Neutrophil (primary cell): ENCODE measurements around the gene MOB3A.

ENCODE experiments used
- H3K27ac ChIP-seq: fragments of 200-600 bp; sonication (generic); 2 replicates; pipeline ENCODE4 v1.5.1; 2016; ENCODE audit warnings: mild to moderate bottlenecking, moderate library complexity
- H3K27me3 ChIP-seq: fragments of 200-600 bp; sonication (generic); 2 replicates; pipeline ENCODE4 v1.6.0; 2016; ENCODE audit warnings: mild to moderate bottlenecking
- H3K36me3 ChIP-seq: fragments of 200-600 bp; sonication (generic); 2 replicates; pipeline ENCODE4 v1.5.1; 2017
- H3K4me1 ChIP-seq, 2 experiments: fragments of 200-600 bp in 1 of 2; sonication (generic) in 1 of 2; 1 replicate in 1 of 2; 2 replicates in 1 of 2; pipeline versions ENCODE4 v1.5.1 to v1.6.1; 2013 to 2016; ENCODE audit warnings: low read depth in 1 of 2, low read length in 1 of 2, mild to moderate bottlenecking in 1 of 2, moderate library complexity in 1 of 2; ENCODE audit not compliant: control insufficient read depth in 1 of 2, insufficient read depth in 1 of 2
- H3K4me3 ChIP-seq, 2 experiments: fragments of 200-600 bp in 1 of 2; sonication (generic) in 1 of 2; 1 replicate in 1 of 2; 2 replicates in 1 of 2; pipeline ENCODE4 v1.5.1; 2013 to 2016; ENCODE audit warnings: low read depth in 1 of 2, low read length in 1 of 2, mild to moderate bottlenecking in 1 of 2, moderate library complexity in 1 of 2
- H3K9me3 ChIP-seq: fragments of 200-600 bp; sonication (generic); 2 replicates; pipeline ENCODE4 v1.5.1; 2016
- TF ChIP-seq, protein P1 (sequence below): fragments of 200-600 bp; sonication (generic); IDR thresholded peaks from 2 replicates; pipeline ENCODE4 v1.5.1; 2016; ENCODE audit warnings: antibody characterized with exemption

The MOB3A gene

DNA sequence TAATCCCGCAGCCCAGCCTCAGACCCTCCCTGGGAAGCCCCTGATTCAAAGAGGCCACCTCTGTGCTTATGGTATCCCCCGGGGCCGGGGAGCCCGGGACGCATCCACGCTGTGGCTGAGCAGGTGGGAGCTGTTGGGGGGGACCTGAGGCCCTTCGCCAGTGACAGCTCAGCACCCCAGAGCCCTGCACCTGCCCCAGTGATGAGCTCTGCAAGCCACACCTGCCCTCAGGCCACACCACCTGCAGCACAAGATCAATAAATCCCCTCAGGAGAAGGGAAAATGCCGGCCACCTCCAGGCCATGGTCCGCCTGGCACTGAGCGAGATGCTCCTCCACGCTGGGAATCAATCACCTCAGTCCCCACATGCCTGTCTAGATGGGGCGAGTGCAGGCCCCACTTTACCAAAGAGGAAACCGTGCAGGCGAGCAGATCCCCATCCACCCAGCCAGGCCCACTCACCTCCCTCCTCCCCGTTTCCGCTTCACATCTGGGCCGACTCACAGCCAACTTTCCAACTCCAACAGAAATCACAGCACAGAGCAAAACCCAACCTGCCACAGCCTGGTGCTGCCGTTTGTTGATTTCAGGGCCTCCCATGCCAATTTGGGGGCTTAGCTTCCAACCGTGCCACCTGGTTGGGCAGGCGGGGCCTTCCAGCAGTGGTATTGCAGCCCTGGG lies 12.8 kb downstream of the MOB3A start:
- Histone ChIP-seq H3K4me1 (peaks cover 78 to 82% of the 10 kb centered on the region in 2 experiments), H3K27ac (peak overlapping the region; percentile 100), H3K27me3 (no peaks in the 10 kb centered on the region), H3K9me3 (no peaks in the 10 kb centered on the region), H3K4me3 (peak overlapping the region; percentile 98 to 100), H3K36me3 (peaks cover 60% of the 10 kb centered on the region)
- TF ChIP-seq, protein P1, sequence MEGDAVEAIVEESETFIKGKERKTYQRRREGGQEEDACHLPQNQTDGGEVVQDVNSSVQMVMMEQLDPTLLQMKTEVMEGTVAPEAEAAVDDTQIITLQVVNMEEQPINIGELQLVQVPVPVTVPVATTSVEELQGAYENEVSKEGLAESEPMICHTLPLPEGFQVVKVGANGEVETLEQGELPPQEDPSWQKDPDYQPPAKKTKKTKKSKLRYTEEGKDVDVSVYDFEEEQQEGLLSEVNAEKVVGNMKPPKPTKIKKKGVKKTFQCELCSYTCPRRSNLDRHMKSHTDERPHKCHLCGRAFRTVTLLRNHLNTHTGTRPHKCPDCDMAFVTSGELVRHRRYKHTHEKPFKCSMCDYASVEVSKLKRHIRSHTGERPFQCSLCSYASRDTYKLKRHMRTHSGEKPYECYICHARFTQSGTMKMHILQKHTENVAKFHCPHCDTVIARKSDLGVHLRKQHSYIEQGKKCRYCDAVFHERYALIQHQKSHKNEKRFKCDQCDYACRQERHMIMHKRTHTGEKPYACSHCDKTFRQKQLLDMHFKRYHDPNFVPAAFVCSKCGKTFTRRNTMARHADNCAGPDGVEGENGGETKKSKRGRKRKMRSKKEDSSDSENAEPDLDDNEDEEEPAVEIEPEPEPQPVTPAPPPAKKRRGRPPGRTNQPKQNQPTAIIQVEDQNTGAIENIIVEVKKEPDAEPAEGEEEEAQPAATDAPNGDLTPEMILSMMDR, result no peak

GRCh38 chr19:2081873-2082810 lies 14.0 kb downstream of the MOB3A start:
- Histone ChIP-seq H3K27ac (peak overlapping the region; percentile 100), H3K9me3 (no peaks in the 10 kb centered on the region), H3K36me3 (peaks cover 72% of the 10 kb centered on the region), H3K4me1 (peaks cover 66 to 70% of the 10 kb centered on the region in 2 experiments), H3K4me3 (peak overlapping the region; percentile 98 to 100), H3K27me3 (no peaks in the 10 kb centered on the region)
- TF ChIP-seq, protein P1, result peak; percentile 69

- H3K27ac ChIP-seq, result peak overlapping the region; percentile 100
- H3K27me3 ChIP-seq, result no peaks in the 10 kb centered on the region
- peaks cover 88% of the 10 kb centered on the region for H3K36me3 ChIP-seq
- TF ChIP-seq, protein P1, result no peak
- H3K4me3 ChIP-seq, result peak overlapping the region in 1 of 2 experiments; percentile 98
- H3K4me1 ChIP-seq, result peaks cover 53 to 55% of the 10 kb centered on the region in 2 experiments
- no peaks in the 10 kb centered on the region for H3K9me3 ChIP-seq
Measured at GRCh38 chr19:2080336-2080988, 15.7 kb downstream of the MOB3A start.

GRCh38 chr19:2079865-2080301 lies 16.2 kb downstream of the MOB3A start:
- Histone ChIP-seq H3K4me3 (no peak overlapping the region), H3K27ac (peak overlapping the region; percentile 100), H3K4me1 (peaks cover 56 to 57% of the 10 kb centered on the region in 2 experiments), H3K9me3 (no peaks in the 10 kb centered on the region), H3K27me3 (no peaks in the 10 kb centered on the region), H3K36me3 (peaks cover 94% of the 10 kb centered on the region)
- TF ChIP-seq, protein P1, result no peak

- TF ChIP-seq, protein P1, result no peak
- no peaks in the 10 kb centered on the region for H3K9me3 ChIP-seq
- no peak overlapping the region for H3K4me3 ChIP-seq
- peak overlapping the region; percentile 100 for H3K27ac ChIP-seq
- peaks cover 62 to 63% of the 10 kb centered on the region in 2 experiments for H3K4me1 ChIP-seq
- H3K36me3 ChIP-seq, result peaks cover 98% of the 10 kb centered on the region
- H3K27me3 ChIP-seq, result no peaks in the 10 kb centered on the region
Measured at GRCh38 chr19:2079076-2079864, 16.9 kb downstream of the MOB3A start.
